ENCODE data around the gene C16orf86.

GRCh38 chr16:67654403-67654911, 12.2 kb upstream of the C16orf86 start:
- TF ChIP-seq GATA3 (IDR thresholded peaks at IDR 0.05; ENCODE audit: low read depth, low read length), result no peak
- TF ChIP-seq GATA2 (IDR thresholded peaks at IDR 0.05; ENCODE audit: low read depth, low read length), result no peak

Measured in SH-SY5Y (cell line).